Measurements from ENCODE around the gene NOXA1.

Gene NOXA1

DNA sequence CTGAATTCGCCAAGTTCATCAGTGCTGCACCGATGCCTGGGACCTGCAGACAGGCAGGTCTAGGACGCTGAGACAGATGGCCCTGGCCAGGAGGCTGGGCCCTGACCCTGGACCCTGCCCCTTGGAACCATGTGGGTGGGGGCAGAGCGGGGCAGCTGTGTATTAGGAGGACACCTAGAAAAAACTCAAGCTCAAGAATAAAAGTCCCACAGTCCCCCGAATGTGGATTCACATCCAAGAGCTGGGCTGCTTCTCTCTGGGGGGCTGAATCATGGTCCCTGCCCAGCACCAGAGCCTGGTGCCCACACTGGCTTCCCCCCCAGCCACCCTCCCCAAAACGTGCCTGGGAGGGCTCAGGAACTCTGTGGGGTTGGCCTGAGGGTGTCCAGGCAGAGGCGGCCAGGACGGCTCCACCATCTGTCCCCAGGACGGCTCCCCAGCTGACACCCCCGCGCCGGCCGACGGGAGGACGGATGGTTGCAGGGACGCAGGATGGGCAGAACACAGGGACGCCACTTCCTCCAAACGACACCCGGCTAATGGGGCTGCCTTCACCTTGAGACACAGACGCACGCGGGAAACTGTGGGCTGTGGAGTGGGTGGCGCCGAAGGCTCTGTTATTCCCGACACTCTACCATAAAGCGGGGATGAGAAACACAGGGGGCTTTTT lies 35.2 kb upstream of the NOXA1 start:
- DNase-seq, result no peak

GRCh38 chr9:137388589-137389427 lies 34.4 kb upstream of the NOXA1 start:
- no peak for DNase-seq

DNA sequence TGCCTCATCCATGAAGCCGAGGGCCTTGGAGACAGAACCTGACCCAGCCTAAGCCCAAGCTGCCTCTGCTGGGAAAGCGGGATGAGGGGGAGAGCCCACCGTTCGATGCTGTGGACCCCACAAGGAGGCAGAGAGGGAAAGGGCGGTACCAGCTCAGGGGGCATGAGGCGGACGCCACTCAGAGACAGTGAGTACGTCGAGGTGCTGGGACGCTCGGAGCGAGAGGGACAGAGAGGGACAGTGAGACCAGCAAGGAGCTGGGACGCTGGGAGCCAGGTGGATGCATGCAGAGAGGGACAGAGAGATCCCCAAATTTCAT lies 33.8 kb upstream of the NOXA1 start:
- DNase-seq, result no peak

- DNase-seq, result peak; percentile 91
Observed at GRCh38 chr9:137390553-137391410, 32.4 kb upstream of the NOXA1 start.

- no peak for DNase-seq
Observed at GRCh38 chr9:137391411-137391754, 31.8 kb upstream of the NOXA1 start.

- DNase-seq, result no peak
Observed at GRCh38 chr9:137392232-137393007, 30.8 kb upstream of the NOXA1 start.

- no peak for DNase-seq
Observed at GRCh38 chr9:137393176-137394150, 29.7 kb upstream of the NOXA1 start.

DNA sequence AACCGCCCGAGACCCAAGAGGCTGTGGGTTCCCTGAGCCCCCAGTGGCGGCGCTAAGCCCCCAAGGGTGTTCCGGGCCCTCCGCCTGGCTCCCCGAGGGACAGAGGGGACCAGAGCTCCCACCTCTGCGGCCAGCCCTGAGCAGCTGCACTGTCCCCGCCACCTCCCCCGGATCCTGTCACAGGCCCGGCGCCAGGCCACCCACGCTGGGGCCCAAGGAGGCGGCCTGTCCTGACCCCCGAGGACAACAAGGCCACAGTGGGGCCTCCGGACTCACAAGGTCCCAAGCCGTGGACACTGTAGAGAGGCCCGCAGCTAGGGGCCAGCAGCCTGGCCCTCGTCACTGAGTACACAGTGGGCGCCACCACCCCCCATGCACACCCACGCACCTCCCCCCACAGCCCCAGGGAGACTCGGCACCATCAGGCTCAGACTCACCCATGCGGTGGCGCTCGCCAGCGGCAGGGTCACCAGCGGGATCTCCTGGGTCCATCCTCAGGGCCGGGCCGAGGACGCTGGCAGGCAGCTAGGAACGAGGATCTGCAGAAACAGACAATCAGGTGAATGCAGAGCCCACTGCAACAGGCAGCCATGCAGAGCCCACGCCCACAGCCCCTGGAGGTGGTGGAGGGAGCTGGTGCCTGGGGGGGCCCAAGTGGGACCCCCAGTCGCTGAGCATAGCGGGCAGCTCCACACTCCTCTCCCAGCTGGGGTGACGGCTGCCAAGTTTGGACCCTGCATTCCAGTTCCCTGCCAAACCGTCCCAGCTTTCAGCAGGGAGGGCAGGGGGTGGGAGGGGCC lies 28.1 kb upstream of the NOXA1 start:
- DNase-seq, result no peak

DNA sequence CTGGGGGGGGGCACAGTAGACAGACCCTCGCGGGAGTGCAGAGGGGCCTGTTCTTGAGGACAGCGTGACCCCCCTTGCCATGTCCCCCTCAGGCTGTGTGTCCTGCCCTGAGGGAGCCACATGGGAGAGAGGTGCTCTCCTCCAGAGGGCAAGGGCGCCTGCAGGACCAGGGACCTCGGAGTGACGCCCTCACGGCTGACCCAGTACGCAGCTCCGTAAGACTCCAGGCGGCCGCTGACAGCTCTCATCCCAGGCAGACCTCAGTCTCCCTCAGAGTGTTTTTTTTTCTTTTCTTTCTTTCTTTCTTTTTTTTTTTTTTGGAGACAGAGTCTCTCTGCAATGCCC lies 27.6 kb upstream of the NOXA1 start:
- DNase-seq, result no peak

GRCh38 chr9:137396227-137396626 lies 27.0 kb upstream of the NOXA1 start:
- no peak for DNase-seq

GRCh38 chr9:137396634-137397367 lies 26.4 kb upstream of the NOXA1 start:
- no peak for DNase-seq

DNA sequence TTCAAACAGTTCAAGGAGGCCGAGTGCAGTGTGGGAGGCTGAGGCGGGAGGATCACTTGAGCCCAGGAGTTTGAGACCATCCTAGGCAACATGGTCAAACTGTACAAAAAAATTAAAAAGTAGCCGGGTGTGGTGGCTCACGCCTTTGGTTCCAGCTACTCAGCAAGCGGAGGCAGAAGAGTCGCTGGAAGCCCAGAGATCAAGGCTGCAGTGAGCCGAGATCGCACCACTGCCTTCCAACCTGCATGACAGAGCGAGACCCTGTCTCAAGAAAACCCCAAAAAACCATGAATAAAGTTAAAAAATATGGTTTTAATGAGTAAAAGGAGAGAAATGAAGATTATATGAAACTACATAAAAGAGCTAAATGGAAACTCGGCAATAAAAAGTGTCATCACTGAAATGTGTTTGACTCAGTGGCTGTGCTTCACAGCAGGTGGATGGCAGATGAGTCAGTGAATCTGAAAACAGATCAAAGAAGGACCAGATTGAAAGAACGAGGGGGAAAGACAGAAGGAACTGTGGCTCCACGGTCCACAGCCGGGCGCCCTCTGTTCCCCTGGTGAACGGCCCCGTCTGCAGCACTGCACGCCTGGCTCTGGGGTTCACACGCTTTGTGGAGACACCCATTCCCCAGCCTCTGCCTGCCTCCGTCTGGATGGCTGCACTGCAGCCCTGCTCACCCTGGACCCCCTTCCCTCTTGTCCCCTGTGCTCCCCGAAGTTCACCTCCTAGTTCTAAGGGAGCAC lies 25.3 kb upstream of the NOXA1 start:
- no peak for DNase-seq

DNA sequence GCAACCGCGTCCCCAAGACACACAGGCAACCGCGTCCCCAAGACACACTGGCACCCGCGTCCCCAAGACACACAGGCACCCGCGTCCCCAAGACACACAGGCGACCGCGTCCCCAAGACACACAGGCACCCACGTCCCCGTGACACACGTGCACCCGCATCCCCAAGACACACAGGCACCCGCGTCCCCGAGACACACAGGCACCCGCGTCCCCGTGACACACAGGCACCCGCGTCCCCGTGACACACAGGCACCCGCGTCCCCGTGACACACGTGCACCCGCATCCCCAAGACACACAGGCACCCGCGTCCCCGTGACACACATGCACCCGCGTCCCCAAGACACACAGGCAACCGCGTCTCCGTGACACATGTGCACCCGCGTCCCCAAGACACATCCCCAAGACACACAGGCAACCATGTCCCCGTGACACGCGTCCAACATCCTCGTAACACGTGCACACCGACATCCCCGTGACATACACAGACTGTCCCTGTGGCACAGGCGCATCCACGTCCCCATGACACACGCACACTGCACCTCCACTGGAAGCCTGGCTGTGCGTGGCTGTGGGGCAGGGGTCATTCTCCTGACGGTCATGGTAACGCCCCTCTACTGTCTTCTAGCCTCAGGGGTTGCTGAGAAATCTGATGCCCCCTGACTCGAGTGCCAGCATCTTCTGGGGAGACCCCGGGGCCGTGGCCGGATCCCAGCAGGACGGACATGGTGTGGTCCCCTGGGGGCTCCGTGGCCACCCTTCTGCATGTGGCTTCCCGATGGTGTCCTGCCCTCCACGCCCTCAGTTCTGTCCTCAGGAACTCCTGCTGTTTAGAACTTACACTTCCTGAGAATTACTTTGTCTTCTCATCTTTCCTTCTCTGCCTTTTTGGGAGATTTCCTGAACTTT lies 24.4 kb upstream of the NOXA1 start:
- no peak for DNase-seq

GRCh38 chr9:137402746-137403145 lies 20.4 kb upstream of the NOXA1 start:
- DNase-seq, result peak; percentile 33

DNA sequence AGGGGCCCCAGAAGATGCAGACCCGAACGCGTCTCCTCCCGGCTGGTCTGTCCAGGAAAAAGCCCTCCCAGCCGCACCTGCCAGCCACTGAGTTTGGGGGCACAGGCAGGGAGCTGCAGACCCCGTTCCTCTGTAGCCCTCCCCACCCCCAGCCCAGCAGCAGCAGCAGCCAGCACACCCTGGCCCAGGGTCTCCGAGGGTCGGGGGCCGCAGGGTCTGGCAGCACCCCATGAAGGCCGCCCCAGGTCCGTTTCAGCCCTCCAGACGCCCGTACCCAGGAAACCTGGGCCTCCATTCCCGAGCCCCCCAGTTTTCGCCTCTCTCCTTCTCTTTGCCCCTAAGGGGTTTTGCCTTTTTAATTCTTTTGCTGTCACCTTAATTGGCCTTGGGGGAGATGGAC lies 19.9 kb upstream of the NOXA1 start:
- no peak for DNase-seq

- DNase-seq, result no peak
Observed at GRCh38 chr9:137404961-137405567, 18.1 kb upstream of the NOXA1 start.

- no peak for DNase-seq
Observed at GRCh38 chr9:137405677-137406081, 17.5 kb upstream of the NOXA1 start.

Measured in RPMI8226 (cell line).